Frontal cortex (tissue), 4 donors: Measurements from ENCODE around the gene WDFY4. TPM values are rescaled to one million over a fixed set of nuclear protein-coding genes. Genes with fewer than 3 reads are reported as not detected.

ENCODE experiments used
- DNase-seq, 2 donors: peaks; one replicate each; pipeline ENCODE4 v3.0.0; 2012; ENCODE audit warnings: low spot score in 2 of 2
- FAIRE-seq: peaks from 2 replicates; lab custom pipeline; 2012; peaks lifted over from hg19 to GRCh38; lab: Jason Lieb, UNC
- total RNA-seq: library from RNA; depleted of rRNA; stranded (reverse); fragments of >200 nt; gene quantifications from one replicate; pipeline ENCODE4 v1.2.3, GENCODE V29; 2014
- donor health status: control.
- donor health status: control.
- donor health status: control.

The WDFY4 gene
- total RNA-seq, 1 donor from 2014 or later = 0.41 TPM

GRCh38 chr10:48985621-48986158 lies 301.0 kb downstream of the WDFY4 start:
- DNase-seq (no peak), FAIRE-seq (no peak)

GRCh38 chr10:48990226-48990625 lies 305.6 kb downstream of the WDFY4 start:
- FAIRE-seq (peak; percentile 44), DNase-seq (peak in 1 of 2 donors; percentile 24)

GRCh38 chr10:48993627-48994026 lies 309.0 kb downstream of the WDFY4 start:
- FAIRE-seq (no peak), DNase-seq (no peak)

- FAIRE-seq = no peak
Observed at GRCh38 chr10:48996329-48996728, 311.7 kb downstream of the WDFY4 start.

DNA sequence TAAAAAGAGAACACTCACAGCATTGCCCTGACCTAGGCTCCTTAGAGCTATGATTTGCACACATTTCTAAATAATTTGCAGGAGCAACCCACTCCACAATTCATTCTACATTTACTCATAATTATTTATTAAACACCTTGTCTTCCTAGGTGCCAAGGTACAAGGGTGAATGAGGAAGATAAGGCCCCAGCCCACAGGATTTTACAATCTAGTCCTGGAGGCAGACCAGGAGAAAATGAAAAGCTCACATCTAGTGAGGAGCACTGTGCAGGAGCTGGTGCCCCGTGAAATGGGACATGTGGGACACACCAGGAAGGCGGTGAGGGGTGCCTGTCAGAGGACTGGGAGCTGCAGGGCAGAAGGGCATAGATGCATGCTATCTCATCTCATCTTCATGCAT lies 314.7 kb downstream of the WDFY4 start:
- FAIRE-seq = no peak
- DNase-seq = no peak

More at GRCh38 chr10:48996329-48996728, 311.7 kb downstream of the WDFY4 start:
- no peak for DNase-seq

- DNase-seq (no peak), FAIRE-seq (no peak)
Observed at GRCh38 chr10:49000437-49001398, 316.0 kb downstream of the WDFY4 start.

DNA sequence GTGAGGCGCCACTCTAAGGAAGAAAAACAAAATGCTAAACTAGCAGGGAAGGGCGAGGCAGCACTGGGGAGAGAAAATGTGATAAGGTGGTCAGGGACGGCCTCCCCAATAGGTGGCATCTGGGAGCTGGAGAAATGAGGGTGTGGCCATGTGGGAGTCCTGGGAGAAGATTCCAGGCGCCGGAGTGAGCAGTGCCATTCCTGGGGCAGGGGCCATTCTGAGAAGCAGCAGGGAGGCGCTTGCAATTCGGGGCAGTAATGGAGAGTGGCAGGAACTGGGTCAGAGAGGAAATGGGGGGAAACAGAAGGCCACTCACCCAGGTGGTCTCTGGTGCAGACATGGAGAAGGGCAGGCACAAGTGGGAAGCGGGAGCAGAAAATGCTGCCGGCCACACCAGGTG lies 316.7 kb downstream of the WDFY4 start:
- no peak for FAIRE-seq

DNA sequence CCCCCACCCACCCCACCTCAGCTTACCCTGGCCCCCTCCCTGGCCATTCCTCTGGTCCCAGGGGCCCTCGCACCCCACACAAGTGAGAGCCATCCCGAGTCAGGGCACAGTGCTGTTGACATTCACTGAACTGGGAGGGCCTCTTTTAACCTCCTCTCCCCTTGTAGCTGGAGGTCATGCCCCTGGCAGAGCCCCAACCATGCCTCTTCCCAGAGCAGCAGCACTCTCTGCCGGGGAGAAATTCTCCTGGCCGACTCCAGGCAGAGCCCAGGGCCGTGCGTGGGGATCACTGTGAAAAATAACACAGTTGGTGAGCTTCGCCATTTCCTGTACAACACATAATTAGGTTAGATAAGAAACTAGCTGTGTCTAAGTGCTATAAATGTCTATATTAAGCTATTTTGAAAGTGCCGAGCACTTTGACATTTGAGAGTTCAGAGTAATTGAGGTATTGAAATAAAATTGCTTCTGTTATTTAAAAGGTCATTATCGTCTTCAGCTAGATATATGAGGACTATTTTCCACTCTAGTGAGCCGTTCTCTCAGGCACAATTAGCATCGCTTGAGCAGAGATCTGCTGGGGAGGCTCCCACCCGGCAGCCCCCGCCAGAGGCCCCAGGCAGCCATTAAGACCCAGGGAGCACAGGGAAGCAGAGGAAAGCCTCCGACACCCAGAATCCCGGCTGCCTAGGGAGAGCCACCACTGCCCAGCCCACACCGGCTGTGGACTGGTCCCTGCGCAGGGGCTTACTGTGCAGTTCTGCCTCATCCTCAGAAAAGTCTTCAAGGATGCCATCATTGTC lies 317.4 kb downstream of the WDFY4 start:
- FAIRE-seq = no peak
- DNase-seq = no peak

More for the DNA sequence above, 316.7 kb downstream of the WDFY4 start:
- DNase-seq = no peak

DNA sequence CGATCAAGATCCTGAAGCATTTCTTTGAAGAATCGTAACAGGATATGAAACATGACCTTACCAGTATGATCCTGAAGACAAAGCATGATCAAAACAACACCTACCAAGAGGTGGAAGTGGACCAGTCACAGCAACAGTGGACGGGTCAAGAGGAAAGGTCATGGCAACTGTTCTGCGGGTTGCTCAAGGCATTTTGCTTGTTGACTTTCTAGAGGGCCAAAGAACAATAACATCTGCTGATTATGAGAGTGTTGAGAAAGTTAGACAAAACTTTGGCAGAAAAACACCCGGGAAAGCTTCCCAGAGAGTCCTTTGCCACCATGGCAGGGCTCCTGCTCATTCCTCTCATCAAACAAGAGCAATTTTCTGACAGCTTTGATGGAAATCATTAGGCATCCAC lies 320.6 kb downstream of the WDFY4 start:
- no peak for FAIRE-seq
- no peak for DNase-seq

DNA sequence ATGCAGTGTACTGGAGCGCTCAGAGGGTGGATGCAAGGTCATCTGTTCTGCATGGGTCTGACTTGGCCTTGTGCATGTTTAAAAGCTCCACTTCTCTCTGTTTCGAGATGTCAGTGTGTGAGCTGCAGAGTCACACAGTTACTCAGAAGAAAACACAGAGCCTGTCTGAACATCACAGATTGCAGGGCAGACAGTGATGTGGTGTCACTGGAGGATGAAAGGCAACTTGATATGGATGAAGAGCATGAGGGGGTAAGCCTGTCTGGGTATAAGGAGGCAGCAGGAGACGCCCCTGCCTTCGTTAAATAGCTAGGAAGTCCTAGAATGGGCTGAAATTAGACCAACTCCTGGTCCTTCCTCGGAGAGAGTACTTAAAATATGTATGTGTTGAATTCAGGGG lies 322.5 kb downstream of the WDFY4 start:
- DNase-seq (no peak), FAIRE-seq (no peak)

GRCh38 chr10:49008091-49008490 lies 323.4 kb downstream of the WDFY4 start:
- no peak for FAIRE-seq
- DNase-seq = no peak

- DNase-seq (no peak), FAIRE-seq (no peak)
Observed at GRCh38 chr10:49008505-49009198, 324.0 kb downstream of the WDFY4 start.

GRCh38 chr10:49009199-49009979 lies 324.7 kb downstream of the WDFY4 start:
- FAIRE-seq = no peak
- DNase-seq = no peak

DNA sequence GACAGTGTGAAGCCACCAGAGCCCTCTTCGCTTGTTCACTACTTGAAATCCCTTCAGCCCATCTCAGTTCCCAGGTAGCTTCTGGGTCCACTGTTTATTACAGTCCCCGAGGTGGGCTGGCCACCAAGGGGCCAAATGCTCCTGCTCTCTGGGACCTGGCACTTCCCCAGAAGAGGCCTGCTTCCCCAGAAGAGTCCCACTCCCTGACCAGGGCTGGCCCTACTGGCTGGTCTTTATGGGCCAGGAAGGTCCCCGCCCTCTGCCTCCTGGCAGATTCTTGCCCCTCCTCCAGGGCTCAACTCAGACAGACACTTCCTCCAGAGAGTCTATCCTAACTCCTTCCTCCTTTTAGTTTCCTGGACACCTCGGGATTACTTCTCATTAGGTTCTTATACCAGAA lies 325.6 kb downstream of the WDFY4 start:
- DNase-seq = no peak
- no peak for FAIRE-seq

GRCh38 chr10:49010865-49011264 lies 326.2 kb downstream of the WDFY4 start:
- FAIRE-seq (no peak), DNase-seq (no peak)

- FAIRE-seq (no peak), DNase-seq (no peak)
Observed at GRCh38 chr10:49011756-49012155, 327.1 kb downstream of the WDFY4 start.

GRCh38 chr10:49012603-49013002 lies 327.9 kb downstream of the WDFY4 start:
- DNase-seq = no peak
- no peak for FAIRE-seq

DNA sequence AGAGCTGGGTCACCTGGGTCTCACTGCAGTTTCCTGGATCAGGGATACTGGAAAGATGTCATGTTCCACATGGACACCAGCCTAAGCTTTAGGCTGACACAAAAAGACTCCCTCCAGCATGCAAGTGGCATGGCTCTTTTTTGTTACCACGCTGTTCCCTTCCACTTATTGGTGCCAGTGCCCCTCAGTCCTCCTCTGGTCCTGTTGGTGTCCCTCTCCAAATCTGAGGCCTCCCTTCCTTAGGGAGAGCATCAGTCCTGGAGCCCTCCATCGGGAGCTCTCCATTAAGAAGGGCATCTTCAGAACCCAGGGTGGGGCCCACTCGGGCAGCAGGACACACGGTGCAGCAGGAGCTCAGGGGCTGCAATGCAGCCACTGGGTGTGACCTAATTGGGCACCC lies 331.0 kb downstream of the WDFY4 start:
- no peak for FAIRE-seq
- DNase-seq = no peak

DNA sequence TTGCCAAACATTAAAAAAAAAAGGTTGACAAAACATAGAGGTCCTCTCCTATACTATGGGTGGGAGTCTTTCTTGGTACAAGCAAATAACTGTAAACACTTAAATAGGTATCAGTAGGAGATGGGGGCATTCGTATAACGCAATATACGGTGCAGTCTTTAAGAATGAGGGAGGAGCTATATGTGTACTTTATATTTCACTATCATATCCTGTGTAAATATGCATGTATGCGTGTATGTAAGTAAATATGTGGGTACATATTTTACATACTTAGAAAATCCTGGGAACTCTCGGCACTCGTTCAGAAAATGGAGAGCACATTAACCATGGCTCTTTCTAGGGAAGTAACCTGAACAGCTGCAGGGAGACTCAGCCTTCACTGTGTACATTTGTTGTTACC lies 337.0 kb downstream of the WDFY4 start:
- FAIRE-seq = no peak

More for the DNA sequence above, 337.0 kb downstream of the WDFY4 start:
- no peak for DNase-seq
